ENCODE measurements around the gene LMNA.

- TF ChIP-seq, protein P1, sequence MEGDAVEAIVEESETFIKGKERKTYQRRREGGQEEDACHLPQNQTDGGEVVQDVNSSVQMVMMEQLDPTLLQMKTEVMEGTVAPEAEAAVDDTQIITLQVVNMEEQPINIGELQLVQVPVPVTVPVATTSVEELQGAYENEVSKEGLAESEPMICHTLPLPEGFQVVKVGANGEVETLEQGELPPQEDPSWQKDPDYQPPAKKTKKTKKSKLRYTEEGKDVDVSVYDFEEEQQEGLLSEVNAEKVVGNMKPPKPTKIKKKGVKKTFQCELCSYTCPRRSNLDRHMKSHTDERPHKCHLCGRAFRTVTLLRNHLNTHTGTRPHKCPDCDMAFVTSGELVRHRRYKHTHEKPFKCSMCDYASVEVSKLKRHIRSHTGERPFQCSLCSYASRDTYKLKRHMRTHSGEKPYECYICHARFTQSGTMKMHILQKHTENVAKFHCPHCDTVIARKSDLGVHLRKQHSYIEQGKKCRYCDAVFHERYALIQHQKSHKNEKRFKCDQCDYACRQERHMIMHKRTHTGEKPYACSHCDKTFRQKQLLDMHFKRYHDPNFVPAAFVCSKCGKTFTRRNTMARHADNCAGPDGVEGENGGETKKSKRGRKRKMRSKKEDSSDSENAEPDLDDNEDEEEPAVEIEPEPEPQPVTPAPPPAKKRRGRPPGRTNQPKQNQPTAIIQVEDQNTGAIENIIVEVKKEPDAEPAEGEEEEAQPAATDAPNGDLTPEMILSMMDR (IDR thresholded peaks at IDR 0.05; ENCODE audit: poor library complexity), result no peak
- TF ChIP-seq EZH2 (IDR thresholded peaks at IDR 0.05; ENCODE audit: borderline replicate concordance), result no peak
Measured at GRCh38 chr1:156067262-156067661, 47.2 kb upstream of the LMNA start.

All from hepatocyte (in vitro differentiated cells).